ENCODE data around the gene MALT1.

- TF ChIP-seq CTCF (conservative IDR thresholded peaks at IDR 0.05) (no peak), EZH2 (IDR thresholded peaks at IDR 0.05; ENCODE audit: low read depth) (no peak)
Observed at GRCh38 chr18:58776084-58776483, 104.8 kb downstream of the MALT1 start.
